ENCODE measurements around the gene FLT3.

FLT3 gene

GRCh38 chr13:28049880-28050875, 50.2 kb downstream of the FLT3 start:
- H3K23ac ChIP-seq (ENCODE audit: low read depth, low read length, poor library complexity), result no peak overlapping the region
- H2BK15ac ChIP-seq (ENCODE audit: low read length), result no peak overlapping the region
- no peak for DNase-seq (ENCODE audit: low spot score)
- H3K14ac ChIP-seq (ENCODE audit: low read length), result no peak overlapping the region
- no peak overlapping the region for H3K4me2 ChIP-seq (ENCODE audit: insufficient read depth, low read length, poor library complexity, severe bottlenecking)
- H2BK12ac ChIP-seq (ENCODE audit: low read length), result no peak overlapping the region
- no peak overlapping the region for H3K4me3 ChIP-seq (ENCODE audit: low read length in 2 of 2)
- H4K91ac ChIP-seq (ENCODE audit: low read depth, low read length, poor library complexity), result no peak overlapping the region
- no CpG with 5 or more reads among the region's 7 CpGs for WGBS, 2 donors (ENCODE audit: extremely low coverage in 2 of 2, insufficient read length in 2 of 2, insufficient replicate concordance in 1 of 2)
- H3K9ac ChIP-seq (ENCODE audit: low read depth, low read length, poor library complexity), result no peak overlapping the region
- peaks cover 0 to 3% of the 10 kb centered on the region in 2 donors for H3K4me1 ChIP-seq (ENCODE audit: control insufficient read depth in 2 of 2, insufficient read depth in 1 of 2, low read depth in 1 of 2, low read length in 2 of 2)
- H2BK120ac ChIP-seq (ENCODE audit: low read depth, low read length), result no peak overlapping the region
- no peak overlapping the region for H3K4ac ChIP-seq (ENCODE audit: low read length)
- H2AFZ ChIP-seq (ENCODE audit: low read length), result no peak overlapping the region
- no peaks in the 10 kb centered on the region for H3K36me3 ChIP-seq (replicated peaks in 1 of 2; ENCODE audit: control insufficient read depth in 2 of 2, insufficient read depth in 2 of 2, low read length in 2 of 2)
- H3K27ac ChIP-seq (replicated peaks; ENCODE audit: low read length), result no peak overlapping the region
- H2AK5ac ChIP-seq (ENCODE audit: low read depth, low read length), result no peak overlapping the region
- no peak overlapping the region for H3K18ac ChIP-seq (ENCODE audit: low read length)
- H3K27me3 ChIP-seq (ENCODE audit: control insufficient read depth in 3 of 3, insufficient read depth in 3 of 3, low read depth in 1 of 3, low read length in 3 of 3), result peaks cover 0 to 16% (median 0%) of the 10 kb centered on the region in 3 experiments
- H3K9me3 ChIP-seq (replicated peaks in 1 of 2; ENCODE audit: control insufficient read depth in 2 of 2, insufficient read depth in 1 of 2, low read depth in 1 of 2, low read length in 2 of 2), result no peaks in the 10 kb centered on the region
- no peaks in the 10 kb centered on the region for H3K79me1 ChIP-seq (ENCODE audit: low read depth, low read length)
- H2BK5ac ChIP-seq (ENCODE audit: low read length), result no peak overlapping the region
- no peak overlapping the region for H4K8ac ChIP-seq (ENCODE audit: low read depth, low read length)

DNA sequence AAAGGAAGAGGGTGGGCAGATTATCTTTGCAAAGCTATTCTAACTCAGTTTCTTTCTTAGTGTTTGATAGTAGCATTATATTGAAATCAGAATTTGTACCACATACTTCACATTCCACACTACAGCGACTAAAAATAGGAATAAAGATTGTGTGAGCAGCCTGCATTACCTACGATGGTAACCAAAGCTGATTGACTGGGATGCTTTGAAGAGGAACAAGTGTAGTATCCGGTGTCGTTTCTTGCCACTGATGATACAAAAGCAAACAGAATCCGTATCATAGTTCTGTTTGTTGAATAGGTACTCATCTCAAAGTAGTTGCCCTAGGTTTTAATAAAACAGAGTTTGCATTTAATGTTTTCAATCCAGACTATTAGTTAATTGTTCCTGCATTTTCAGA, 51.2 kb downstream of the FLT3 start:
- no peak overlapping the region for H2AFZ ChIP-seq (ENCODE audit: low read length)

GRCh38 chr13:28048768-28049167, 51.6 kb downstream of the FLT3 start:
- Histone ChIP-seq H3K4me1 (ENCODE audit: control insufficient read depth in 2 of 2, insufficient read depth in 1 of 2, low read depth in 1 of 2, low read length in 2 of 2) (peaks cover 0 to 3% of the 10 kb centered on the region in 2 donors), H3K23ac (ENCODE audit: low read depth, low read length, poor library complexity) (no peak overlapping the region), H3K4me2 (ENCODE audit: insufficient read depth, low read length, poor library complexity, severe bottlenecking) (no peak overlapping the region), H3K9me3 (replicated peaks in 1 of 2; ENCODE audit: control insufficient read depth in 2 of 2, insufficient read depth in 1 of 2, low read depth in 1 of 2, low read length in 2 of 2) (no peaks in the 10 kb centered on the region), H3K4me3 (ENCODE audit: low read length in 2 of 2) (no peak overlapping the region), H2AK5ac (ENCODE audit: low read depth, low read length) (no peak overlapping the region), H2BK120ac (ENCODE audit: low read depth, low read length) (no peak overlapping the region), H3K14ac (ENCODE audit: low read length) (no peak overlapping the region), H4K8ac (ENCODE audit: low read depth, low read length) (no peak overlapping the region), H4K91ac (ENCODE audit: low read depth, low read length, poor library complexity) (no peak overlapping the region), H3K27ac (replicated peaks; ENCODE audit: low read length) (no peak overlapping the region), H3K27me3 (ENCODE audit: control insufficient read depth in 3 of 3, insufficient read depth in 3 of 3, low read depth in 1 of 3, low read length in 3 of 3) (peaks cover 0 to 12% (median 0%) of the 10 kb centered on the region in 3 experiments), H3K9ac (ENCODE audit: low read depth, low read length, poor library complexity) (no peak overlapping the region), H2BK5ac (ENCODE audit: low read length) (no peak overlapping the region), H2BK12ac (ENCODE audit: low read length) (no peak overlapping the region), H2AFZ (ENCODE audit: low read length) (no peak overlapping the region), H2BK15ac (ENCODE audit: low read length) (no peak overlapping the region), H3K79me1 (ENCODE audit: low read depth, low read length) (no peaks in the 10 kb centered on the region), H3K36me3 (replicated peaks in 1 of 2; ENCODE audit: control insufficient read depth in 2 of 2, insufficient read depth in 2 of 2, low read length in 2 of 2) (no peaks in the 10 kb centered on the region), H3K18ac (ENCODE audit: low read length) (no peak overlapping the region), H3K4ac (ENCODE audit: low read length) (no peak overlapping the region)
- no CpG with 5 or more reads among the region's 6 CpGs for WGBS, 2 donors (ENCODE audit: extremely low coverage in 2 of 2, insufficient read length in 2 of 2, insufficient replicate concordance in 1 of 2)
- no peak for DNase-seq (ENCODE audit: low spot score)

More for the DNA sequence above, 51.2 kb downstream of the FLT3 start:
- no peak overlapping the region for H2BK120ac ChIP-seq (ENCODE audit: low read depth, low read length)
- H3K4me2 ChIP-seq (ENCODE audit: insufficient read depth, low read length, poor library complexity, severe bottlenecking), result no peak overlapping the region
- no peaks in the 10 kb centered on the region for H3K9me3 ChIP-seq (replicated peaks in 1 of 2; ENCODE audit: control insufficient read depth in 2 of 2, insufficient read depth in 1 of 2, low read depth in 1 of 2, low read length in 2 of 2)
- H3K9ac ChIP-seq (ENCODE audit: low read depth, low read length, poor library complexity), result no peak overlapping the region
- H3K27ac ChIP-seq (replicated peaks; ENCODE audit: low read length), result no peak overlapping the region
- H2BK5ac ChIP-seq (ENCODE audit: low read length), result no peak overlapping the region
- H3K79me1 ChIP-seq (ENCODE audit: low read depth, low read length), result no peaks in the 10 kb centered on the region
- H4K8ac ChIP-seq (ENCODE audit: low read depth, low read length), result no peak overlapping the region
- no peaks in the 10 kb centered on the region for H3K36me3 ChIP-seq (replicated peaks in 1 of 2; ENCODE audit: control insufficient read depth in 2 of 2, insufficient read depth in 2 of 2, low read length in 2 of 2)
- no peak overlapping the region for H2AK5ac ChIP-seq (ENCODE audit: low read depth, low read length)
- H4K91ac ChIP-seq (ENCODE audit: low read depth, low read length, poor library complexity), result no peak overlapping the region
- DNase-seq (ENCODE audit: low spot score), result no peak
- no peak overlapping the region for H3K14ac ChIP-seq (ENCODE audit: low read length)
- H2BK15ac ChIP-seq (ENCODE audit: low read length), result no peak overlapping the region
- WGBS, 2 donors (ENCODE audit: extremely low coverage in 2 of 2, insufficient read length in 2 of 2, insufficient replicate concordance in 1 of 2), result no CpG with 5 or more reads among the region's 5 CpGs
- H3K27me3 ChIP-seq (ENCODE audit: control insufficient read depth in 3 of 3, insufficient read depth in 3 of 3, low read depth in 1 of 3, low read length in 3 of 3), result peaks cover 0 to 13% (median 0%) of the 10 kb centered on the region in 3 experiments
- no peak overlapping the region for H3K4me3 ChIP-seq (ENCODE audit: low read length in 2 of 2)
- no peak overlapping the region for H3K23ac ChIP-seq (ENCODE audit: low read depth, low read length, poor library complexity)
- H2BK12ac ChIP-seq (ENCODE audit: low read length), result no peak overlapping the region
- no peak overlapping the region for H3K18ac ChIP-seq (ENCODE audit: low read length)
- H3K4me1 ChIP-seq (ENCODE audit: control insufficient read depth in 2 of 2, insufficient read depth in 1 of 2, low read depth in 1 of 2, low read length in 2 of 2), result peaks cover 0 to 3% of the 10 kb centered on the region in 2 donors
- no peak overlapping the region for H3K4ac ChIP-seq (ENCODE audit: low read length)

GRCh38 chr13:28047757-28048388, 52.5 kb downstream of the FLT3 start:
- H3K9me3 ChIP-seq (replicated peaks in 1 of 2; ENCODE audit: control insufficient read depth in 2 of 2, insufficient read depth in 1 of 2, low read depth in 1 of 2, low read length in 2 of 2), result no peaks in the 10 kb centered on the region
- H3K18ac ChIP-seq (ENCODE audit: low read length), result no peak overlapping the region
- no peak overlapping the region for H4K91ac ChIP-seq (ENCODE audit: low read depth, low read length, poor library complexity)
- H2BK120ac ChIP-seq (ENCODE audit: low read depth, low read length), result no peak overlapping the region
- no peaks in the 10 kb centered on the region for H3K79me1 ChIP-seq (ENCODE audit: low read depth, low read length)
- H2BK5ac ChIP-seq (ENCODE audit: low read length), result no peak overlapping the region
- no peak overlapping the region for H3K14ac ChIP-seq (ENCODE audit: low read length)
- no peaks in the 10 kb centered on the region for H3K36me3 ChIP-seq (replicated peaks in 1 of 2; ENCODE audit: control insufficient read depth in 2 of 2, insufficient read depth in 2 of 2, low read length in 2 of 2)
- no peak overlapping the region for H2AFZ ChIP-seq (ENCODE audit: low read length)
- no peak overlapping the region for H2BK12ac ChIP-seq (ENCODE audit: low read length)
- DNase-seq (ENCODE audit: low spot score), result no peak
- H3K9ac ChIP-seq (ENCODE audit: low read depth, low read length, poor library complexity), result no peak overlapping the region
- H3K4me1 ChIP-seq (ENCODE audit: control insufficient read depth in 2 of 2, insufficient read depth in 1 of 2, low read depth in 1 of 2, low read length in 2 of 2), result peaks cover 0 to 3% of the 10 kb centered on the region in 2 donors
- no peak overlapping the region for H3K27ac ChIP-seq (replicated peaks; ENCODE audit: low read length)
- H2AK5ac ChIP-seq (ENCODE audit: low read depth, low read length), result no peak overlapping the region
- H3K27me3 ChIP-seq (ENCODE audit: control insufficient read depth in 3 of 3, insufficient read depth in 3 of 3, low read depth in 1 of 3, low read length in 3 of 3), result peaks cover 0 to 10% (median 0%) of the 10 kb centered on the region in 3 experiments
- H3K4me2 ChIP-seq (ENCODE audit: insufficient read depth, low read length, poor library complexity, severe bottlenecking), result no peak overlapping the region
- H4K8ac ChIP-seq (ENCODE audit: low read depth, low read length), result no peak overlapping the region
- no CpG with 5 or more reads among the region's 7 CpGs for WGBS, 2 donors (ENCODE audit: extremely low coverage in 2 of 2, insufficient read length in 2 of 2, insufficient replicate concordance in 1 of 2)
- H3K23ac ChIP-seq (ENCODE audit: low read depth, low read length, poor library complexity), result no peak overlapping the region
- H2BK15ac ChIP-seq (ENCODE audit: low read length), result no peak overlapping the region
- no peak overlapping the region for H3K4me3 ChIP-seq (ENCODE audit: low read length in 2 of 2)
- no peak overlapping the region for H3K4ac ChIP-seq (ENCODE audit: low read length)
